RPMI8226 (cell line): ENCODE measurements around the gene ZFYVE21.

ENCODE experiments used
- DNase-seq: peaks from one replicate; pipeline ENCODE4 v3.0.0-alpha.2; 2015

Gene ZFYVE21

GRCh38 chr14:103726474-103726873 is 10.9 kb downstream of the ZFYVE21 start:
- no peak for DNase-seq

- no peak for DNase-seq
These were observed 11.8 kb downstream of the ZFYVE21 start for GRCh38 chr14:103727313-103727980.

GRCh38 chr14:103728141-103728540 is 12.5 kb downstream of the ZFYVE21 start:
- DNase-seq = no peak

- DNase-seq = no peak
These were observed 13.1 kb downstream of the ZFYVE21 start for GRCh38 chr14:103728721-103729120.

GRCh38 chr14:103729496-103730448 is 14.2 kb downstream of the ZFYVE21 start:
- no peak for DNase-seq

GRCh38 chr14:103730490-103731035 is 15.0 kb downstream of the ZFYVE21 start:
- DNase-seq = no peak

- DNase-seq = no peak
These were observed 15.9 kb downstream of the ZFYVE21 start for GRCh38 chr14:103731481-103731880.

GRCh38 chr14:103731916-103732867 is 16.6 kb downstream of the ZFYVE21 start:
- DNase-seq = no peak

- DNase-seq = no peak
These were observed 17.4 kb downstream of the ZFYVE21 start for GRCh38 chr14:103732868-103733620.

GRCh38 chr14:103733651-103734050 is 18.0 kb downstream of the ZFYVE21 start:
- DNase-seq = no peak

GRCh38 chr14:103734081-103734888 is 18.7 kb downstream of the ZFYVE21 start:
- no peak for DNase-seq

- DNase-seq = no peak
These were observed 19.4 kb downstream of the ZFYVE21 start for GRCh38 chr14:103735022-103735421.

- no peak for DNase-seq
These were observed 19.8 kb downstream of the ZFYVE21 start for GRCh38 chr14:103735439-103735814.

GRCh38 chr14:103735815-103736545 is 20.4 kb downstream of the ZFYVE21 start:
- no peak for DNase-seq

GRCh38 chr14:103736546-103737431 is 21.2 kb downstream of the ZFYVE21 start:
- no peak for DNase-seq

- DNase-seq = no peak
These were observed 21.9 kb downstream of the ZFYVE21 start for GRCh38 chr14:103737432-103738045.

- no peak for DNase-seq
These were observed 22.6 kb downstream of the ZFYVE21 start for GRCh38 chr14:103738166-103738565.

- no peak for DNase-seq
These were observed 23.3 kb downstream of the ZFYVE21 start for GRCh38 chr14:103738701-103739451.
